B cell (primary cell): ENCODE results near the gene KLHL3. TPM values are rescaled to one million over a fixed set of nuclear protein-coding genes. Genes with fewer than 3 reads are reported as not detected.

Experiments
- ATAC-seq: fragments of 200-7000 bp; cut with Tn5 transposase; one replicate; pipeline ENCODE4 v1.10.0; 2021; ENCODE audit warnings: low read depth, mild to moderate bottlenecking, moderate number of reproducible peaks, moderate library complexity
- CTCF ChIA-PET: fragments of 350-600 bp; sonication (Branson Sonifier 250); formaldehyde crosslinking; loops from one replicate; lab custom pipeline; 2021; ENCODE audit warnings: antibody characterized with exemption, inconsistent platforms; lab: Charles Lee
- POLR2A ChIA-PET: fragments of 350-600 bp; sonication (Branson Sonifier 250); formaldehyde crosslinking; loops from one replicate; lab custom pipeline; 2021; ENCODE audit warnings: antibody characterized with exemption; lab: Charles Lee
- DNase-seq: peaks from one replicate; pipeline ENCODE4 v3.0.0; 2013
- H2AFZ ChIP-seq: 2 replicates; pipeline ENCODE4 v1.6.1; 2012; ENCODE audit warnings: mild to moderate bottlenecking, low read depth, low read length; ENCODE audit not compliant: insufficient read depth, poor library complexity, severe bottlenecking
- H3K27ac ChIP-seq, 2 donors: 1 replicate in 1 of 2; 2 replicates in 1 of 2; pipeline ENCODE4 v1.5.1; 2012 to 2013; ENCODE audit warnings: low read length in 2 of 2, mild to moderate bottlenecking in 2 of 2, moderate library complexity in 1 of 2
- H3K27me3 ChIP-seq, 4 experiments: fragments of 200-600 bp in 1 of 4; sonication (generic) in 1 of 4; replicated peaks in 1 of 4; 1 replicate in 2 of 4; 2 replicates in 2 of 4; pipeline versions ENCODE4 v1.6.1 to v1.7.0; 2013 to 2016; ENCODE audit warnings: low read length in 3 of 4, mild to moderate bottlenecking in 2 of 4, mixed read lengths in 1 of 4, moderate library complexity in 1 of 4; ENCODE audit not compliant: insufficient read depth in 4 of 4, control insufficient read depth in 3 of 4; ENCODE audit errors: control extremely low read depth in 1 of 4
- H3K36me3 ChIP-seq, 2 experiments: replicated peaks in 1 of 2; 1 replicate in 1 of 2; 2 replicates in 1 of 2; pipeline versions ENCODE4 v1.6.1 to v1.7.1; 2013; ENCODE audit warnings: low read length in 1 of 2; ENCODE audit not compliant: insufficient read depth in 2 of 2, control insufficient read depth in 1 of 2; ENCODE audit errors: control extremely low read depth in 1 of 2, extremely low read depth in 1 of 2
- H3K4me1 ChIP-seq, 2 donors: fragments of 200-600 bp in 1 of 2; sonication (generic) in 1 of 2; 1 replicate in 1 of 2; 2 replicates in 1 of 2; pipeline versions ENCODE4 v1.5.1 to v1.6.1; 2013 to 2017; ENCODE audit warnings: low read length in 2 of 2; ENCODE audit not compliant: control insufficient read depth in 2 of 2, insufficient read depth in 2 of 2
- H3K4me2 ChIP-seq: replicated peaks from 2 replicates; pipeline ENCODE3; 2012; ENCODE audit warnings: mild to moderate bottlenecking, low read depth, low read length; ENCODE audit not compliant: poor library complexity, severe bottlenecking
- H3K4me3 ChIP-seq, 5 experiments: fragments of 200-600 bp in 1 of 5; sonication (generic) in 1 of 5; 1 replicate in 3 of 5; 2 replicates in 2 of 5; pipeline versions ENCODE4 v1.5.1 to v1.7.0; 2011 to 2016; ENCODE audit warnings: low read length in 4 of 5, mild to moderate bottlenecking in 4 of 5, low read depth in 2 of 5, control low read depth in 1 of 5, moderate library complexity in 1 of 5; ENCODE audit not compliant: insufficient read depth in 1 of 5; ENCODE audit errors: control extremely low read depth in 1 of 5, extremely low read depth in 1 of 5
- H3K79me2 ChIP-seq: fragments of 200-600 bp; sonication (generic); one replicate; pipeline ENCODE4 v1.6.0; 2016; ENCODE audit warnings: low read length; ENCODE audit not compliant: control insufficient read depth, insufficient read depth
- H3K9ac ChIP-seq: fragments of 200-600 bp; sonication (generic); 2 replicates; pipeline ENCODE4 v1.6.1; 2017; ENCODE audit warnings: mild to moderate bottlenecking, low read length, moderate library complexity
- H3K9me3 ChIP-seq, 3 donors: one replicate each; pipeline versions ENCODE4 v1.6.1 to v1.7.1; 2013; ENCODE audit warnings: low read length in 2 of 3; ENCODE audit not compliant: control insufficient read depth in 2 of 3, insufficient read depth in 1 of 3; ENCODE audit errors: control extremely low read depth in 1 of 3
- H4K20me1 ChIP-seq: 2 replicates; pipeline ENCODE4 v1.6.0; 2012; ENCODE audit warnings: mild to moderate bottlenecking, low read length; ENCODE audit not compliant: insufficient read depth, control insufficient read depth, poor library complexity, severe bottlenecking
- H3K27ac Mint-ChIP-seq: one replicate; pipeline ENCODE4 v1.8.0; 2021; ENCODE audit warnings: mixed read lengths
- H3K27me3 Mint-ChIP-seq: one replicate; pipeline ENCODE4 v1.8.0; 2021; ENCODE audit warnings: mixed read lengths
- H3K4me1 Mint-ChIP-seq: one replicate; pipeline ENCODE4 v1.8.0; 2021; ENCODE audit warnings: mixed read lengths
- H3K4me3 Mint-ChIP-seq: one replicate; pipeline ENCODE4 v1.8.0; 2021; ENCODE audit warnings: mixed read lengths
- H3K9me3 Mint-ChIP-seq: one replicate; pipeline ENCODE4 v1.8.0; 2022; ENCODE audit warnings: mixed read lengths; ENCODE audit not compliant: insufficient read depth
- EZH2 ChIP-seq: IDR thresholded peaks from 2 replicates; pipeline ENCODE4 v1.6.1; 2012; ENCODE audit warnings: borderline replicate concordance, low read depth, mild to moderate bottlenecking, moderate library complexity, low read length; ENCODE audit not compliant: insufficient read depth, poor library complexity, severe bottlenecking
- WGBS: methylation state at CpG from one replicate; pipeline ENCODE4 v1.1.5; 2013; ENCODE audit warnings: missing lambda C conversion rate; ENCODE audit not compliant: insufficient coverage; 5-methylcytosine and 5-hydroxymethylcytosine counted together
- intact Hi-C: fragments of 100-400 bp; cut with micrococcal nuclease; formaldehyde crosslinking; loops from one replicate; pipeline ENCODE4 v1.10.0; 2022
- polyA plus RNA-seq: library from polyadenylated mRNA; depleted of rRNA; stranded (reverse); fragments of >200 nt; gene quantifications from 2 replicates; pipeline ENCODE4 v1.2.3, GENCODE V29; 2012
- total RNA-seq, 2 donors: library from RNA; stranded (reverse); fragments of 120-200 nt in 1 of 2; gene quantifications; 1 replicate in 1 of 2; 2 replicates in 1 of 2; pipeline versions ENCODE4 v1.2.3 to v1.2.4, GENCODE V29; 2013 to 2022
- TF ChIP-seq, protein P1 (sequence below): fragments of 200-600 bp; IDR thresholded peaks from one replicate; pipeline ENCODE4 v1.8.0; 2022; ENCODE audit warnings: antibody characterized with exemption, mild to moderate bottlenecking

Gene KLHL3
- total and polyA plus RNA-seq, 2 donors (not counting 1 experiment from before 2014, with no cell fraction given): 3.3 to 4.5 TPM

DNA sequence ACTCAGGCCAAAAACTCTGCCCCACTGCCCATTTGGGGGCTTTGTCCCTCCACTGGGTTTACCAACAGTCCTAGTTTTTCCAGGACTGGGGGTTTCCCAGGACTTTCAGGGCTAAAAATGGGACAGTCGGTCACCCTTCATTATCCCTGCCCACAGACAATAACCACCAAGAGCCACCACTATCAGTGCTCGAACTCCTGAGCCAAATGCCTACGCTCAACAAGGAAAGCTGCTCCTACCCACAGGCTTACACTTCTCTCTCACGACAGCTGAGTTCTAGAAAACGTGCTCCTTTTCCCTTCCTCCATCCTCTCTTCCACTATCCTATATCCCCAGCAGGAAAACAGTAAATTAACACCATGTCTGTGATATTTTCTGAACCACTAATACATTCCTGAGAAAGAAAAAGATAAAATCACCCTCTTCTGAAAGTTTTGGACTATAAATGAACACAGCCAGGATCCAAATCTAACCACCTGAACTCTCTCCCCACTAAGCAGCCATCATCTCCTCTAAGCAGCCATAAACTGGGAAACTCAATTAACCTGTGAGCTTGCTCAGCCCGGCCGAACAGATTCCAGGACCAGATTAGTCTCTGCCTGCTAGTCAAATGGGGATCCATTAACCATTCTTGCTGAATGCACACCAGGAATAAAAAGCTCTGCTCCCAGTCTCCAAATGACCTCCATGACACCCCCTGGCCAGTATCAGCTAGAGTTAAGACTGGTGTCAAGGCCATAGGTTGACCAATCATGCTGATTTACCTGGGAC lies 41.8 kb downstream of the KLHL3 start:
- H3K9me3 ChIP-seq: no peaks in the 10 kb centered on the region
- WGBS: 93% methylated on average over 6 of the region's 7 CpGs
- TF ChIP-seq, protein P1, sequence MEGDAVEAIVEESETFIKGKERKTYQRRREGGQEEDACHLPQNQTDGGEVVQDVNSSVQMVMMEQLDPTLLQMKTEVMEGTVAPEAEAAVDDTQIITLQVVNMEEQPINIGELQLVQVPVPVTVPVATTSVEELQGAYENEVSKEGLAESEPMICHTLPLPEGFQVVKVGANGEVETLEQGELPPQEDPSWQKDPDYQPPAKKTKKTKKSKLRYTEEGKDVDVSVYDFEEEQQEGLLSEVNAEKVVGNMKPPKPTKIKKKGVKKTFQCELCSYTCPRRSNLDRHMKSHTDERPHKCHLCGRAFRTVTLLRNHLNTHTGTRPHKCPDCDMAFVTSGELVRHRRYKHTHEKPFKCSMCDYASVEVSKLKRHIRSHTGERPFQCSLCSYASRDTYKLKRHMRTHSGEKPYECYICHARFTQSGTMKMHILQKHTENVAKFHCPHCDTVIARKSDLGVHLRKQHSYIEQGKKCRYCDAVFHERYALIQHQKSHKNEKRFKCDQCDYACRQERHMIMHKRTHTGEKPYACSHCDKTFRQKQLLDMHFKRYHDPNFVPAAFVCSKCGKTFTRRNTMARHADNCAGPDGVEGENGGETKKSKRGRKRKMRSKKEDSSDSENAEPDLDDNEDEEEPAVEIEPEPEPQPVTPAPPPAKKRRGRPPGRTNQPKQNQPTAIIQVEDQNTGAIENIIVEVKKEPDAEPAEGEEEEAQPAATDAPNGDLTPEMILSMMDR: no peak
- no peak for TF ChIP-seq EZH2
- H3K4me3 Mint-ChIP-seq: no peak overlapping the region
- ChIA-PET CTCF (interaction anchor here (1.6 kb wide), 1 partner anchor 34 kb away, joined by 9 read pairs; no protein-coding TSS in a partner anchor), POLR2A (no interaction called here)
- peaks cover 7 to 10% of the 10 kb centered on the region in 2 donors for H3K4me1 ChIP-seq
- H3K4me2 ChIP-seq: no peak overlapping the region
- H3K9me3 Mint-ChIP-seq: peaks cover 2% of the 10 kb centered on the region
- no peaks in the 10 kb centered on the region for H3K79me2 ChIP-seq
- peaks cover 10% of the 10 kb centered on the region for H3K4me1 Mint-ChIP-seq
- H3K36me3 ChIP-seq: peaks cover 0 to 3% of the 10 kb centered on the region in 2 experiments
- no peaks in the 10 kb centered on the region for H3K27me3 Mint-ChIP-seq
- intact Hi-C loops: no loop called here
- no peak overlapping the region for H2AFZ ChIP-seq
- no peaks in the 10 kb centered on the region for H3K27me3 ChIP-seq
- no peak for DNase-seq
- H3K4me3 ChIP-seq: no peak overlapping the region
- H3K9ac ChIP-seq: no peak overlapping the region
- ATAC-seq: no peak
- H4K20me1 ChIP-seq: no peaks in the 10 kb centered on the region
- H3K27ac ChIP-seq: no peak overlapping the region
- H3K27ac Mint-ChIP-seq: no peak overlapping the region

DNA sequence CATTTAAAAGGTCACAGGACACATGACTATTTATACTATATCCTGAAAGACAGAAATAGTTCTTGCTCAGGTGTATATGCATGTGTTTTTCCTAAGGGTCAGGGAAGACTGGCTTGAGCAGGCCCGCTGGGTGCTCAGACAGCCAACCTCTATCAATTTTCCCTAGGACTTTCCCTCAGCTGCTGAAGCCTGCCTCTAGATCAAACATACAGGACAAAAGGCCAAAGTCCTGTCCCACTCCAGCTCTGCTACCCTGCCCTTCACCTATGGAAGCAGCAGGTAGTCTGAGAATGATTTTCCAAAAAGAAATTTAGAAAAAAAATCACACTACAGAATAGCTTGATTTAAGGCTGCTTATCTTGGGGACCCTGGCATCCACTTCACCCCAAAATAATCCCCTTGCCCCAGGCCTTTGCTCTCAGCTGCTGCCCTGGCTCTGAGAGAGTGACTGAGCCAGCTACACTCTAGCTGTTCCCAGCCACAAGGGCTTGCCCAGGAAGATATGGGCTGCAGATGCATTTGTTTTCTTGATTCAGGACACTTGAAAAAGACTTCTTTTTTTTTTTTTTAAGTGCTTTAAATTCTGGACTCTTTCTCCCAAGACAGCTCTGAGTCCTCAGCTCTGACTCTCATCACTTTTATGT lies 42.5 kb downstream of the KLHL3 start:
- peaks cover 10% of the 10 kb centered on the region for H3K4me1 Mint-ChIP-seq
- Histone ChIP-seq H3K9me3 (no peaks in the 10 kb centered on the region), H3K4me3 (no peak overlapping the region), H3K36me3 (peaks cover 0 to 3% of the 10 kb centered on the region in 2 experiments), H3K4me2 (no peak overlapping the region), H3K27ac (no peak overlapping the region), H3K27me3 (no peaks in the 10 kb centered on the region), H4K20me1 (no peaks in the 10 kb centered on the region), H2AFZ (no peak overlapping the region), H3K4me1 (peaks cover 7 to 10% of the 10 kb centered on the region in 2 donors), H3K9ac (no peak overlapping the region), H3K79me2 (no peaks in the 10 kb centered on the region)
- no peak overlapping the region for H3K27ac Mint-ChIP-seq
- no peaks in the 10 kb centered on the region for H3K27me3 Mint-ChIP-seq
- no peak for ATAC-seq
- 83% methylated on average over 1 of the region's 1 CpG for WGBS
- intact Hi-C loops: no loop called here
- CTCF ChIA-PET: no interaction called here
- no peak for DNase-seq
- TF ChIP-seq, protein P1: no peak
- TF ChIP-seq EZH2: no peak
- no peak overlapping the region for H3K4me3 Mint-ChIP-seq
- H3K9me3 Mint-ChIP-seq: peaks cover 2% of the 10 kb centered on the region
- POLR2A ChIA-PET: no interaction called here
